ENCODE results near the gene CENPB.

- TF ChIP-seq CTCF (conservative IDR thresholded peaks at IDR 0.05; ENCODE audit: low read depth, low read length) (no peak), BHLHE40 (IDR thresholded peaks at IDR 0.05; ENCODE audit: low read depth, low read length) (no peak), POLR2A (IDR thresholded peaks at IDR 0.05; ENCODE audit: low read depth, low read length) (no peak), RAD21 (IDR thresholded peaks at IDR 0.05; ENCODE audit: low read length) (no peak), RCOR1 (IDR thresholded peaks at IDR 0.05; ENCODE audit: insufficient replicate concordance, low read length) (no peak), MXI1 (IDR thresholded peaks at IDR 0.05; ENCODE audit: borderline replicate concordance, low read depth, low read length) (no peak), FOS (IDR thresholded peaks at IDR 0.05; ENCODE audit: low read depth, low read length) (no peak), USF2 (IDR thresholded peaks at IDR 0.05; ENCODE audit: low read depth, low read length) (no peak), SMC3 (IDR thresholded peaks at IDR 0.05; ENCODE audit: low read depth, low read length) (no peak), ELK1 (IDR thresholded peaks at IDR 0.05; ENCODE audit: borderline replicate concordance, low read depth, low read length) (no peak), CEBPB (IDR thresholded peaks at IDR 0.05; ENCODE audit: low read depth, low read length) (no peak), NFE2L2 (IDR thresholded peaks at IDR 0.05; ENCODE audit: low read depth, low read length) (no peak), CHD1 (IDR thresholded peaks at IDR 0.05; ENCODE audit: low read depth, low read length) (no peak)
Observed at GRCh38 chr20:3749087-3749688, 37.4 kb downstream of the CENPB start.

Data from IMR-90 (cell line).